Thyroid gland (tissue), 4 donors: ENCODE data around the gene RCOR2.

Experiments
- CTCF ChIP-seq, 6 experiments: fragments of 200-600 bp in 3 of 6; fragments of 450-650 bp in 3 of 6; sonication (generic) in 3 of 6; IDR thresholded peaks; one replicate each; pipeline ENCODE4 v1.5.1; 2016 to 2019; ENCODE audit warnings: antibody characterized with exemption in 6 of 6, mild to moderate bottlenecking in 2 of 6, inconsistent platforms in 1 of 6, moderate library complexity in 1 of 6
- POLR2A ChIP-seq, 2 donors: fragments of 450-650 bp; IDR thresholded peaks; one replicate each; pipeline ENCODE4 v1.6.1; 2017; ENCODE audit warnings: antibody characterized with exemption in 2 of 2, mild to moderate bottlenecking in 2 of 2, moderate library complexity in 1 of 2

DNA sequence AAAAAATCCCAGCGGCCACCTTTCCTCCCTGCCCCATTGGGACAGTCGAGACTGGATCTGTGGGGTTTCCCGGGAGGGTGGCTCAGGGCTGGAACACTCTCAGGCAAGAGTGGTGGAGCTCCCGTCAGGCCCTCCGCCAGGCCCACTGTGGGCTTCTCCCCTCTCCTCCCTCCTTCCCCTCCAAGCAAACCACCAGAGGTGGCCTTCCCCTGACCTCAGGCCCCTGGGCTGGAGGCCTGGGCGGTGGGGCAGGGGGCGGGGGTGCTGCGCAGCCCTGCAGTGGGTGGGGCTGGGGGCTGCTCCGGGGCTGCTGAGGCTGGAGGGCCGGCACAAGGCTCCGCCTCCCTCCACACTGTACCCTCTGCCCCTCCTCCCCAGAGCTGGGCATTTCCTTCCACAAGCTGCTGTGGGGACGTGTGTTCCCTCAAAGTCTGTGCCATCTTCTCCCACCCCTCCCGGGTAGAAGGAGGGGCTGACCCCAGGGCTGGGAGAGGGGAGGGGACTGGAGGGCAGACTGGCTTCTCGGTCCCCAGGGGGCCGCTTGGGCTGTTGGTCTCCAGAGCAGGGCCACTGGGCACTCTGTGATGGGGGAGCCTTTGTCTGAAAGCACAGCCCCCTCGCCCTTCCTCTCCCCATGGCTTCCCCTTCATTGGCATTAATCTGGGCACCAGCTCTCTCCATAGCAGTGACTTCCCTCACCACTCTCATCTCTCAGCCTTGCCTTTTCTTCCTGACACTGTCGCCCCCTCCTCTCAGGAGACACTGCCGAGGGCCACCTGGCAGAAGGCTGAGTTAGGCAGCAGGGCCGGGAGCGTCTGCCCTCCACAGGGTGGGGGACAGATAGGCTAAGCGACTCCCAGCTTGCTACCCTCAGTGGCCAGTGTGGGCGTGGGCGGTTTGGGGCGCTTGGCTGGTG is 7.1 kb downstream of the RCOR2 start:
- TF ChIP-seq CTCF (IDR thresholded peaks at IDR 0.05): no peak
- no peak for TF ChIP-seq POLR2A (IDR thresholded peaks at IDR 0.05)
